GM19025 (cell line): Measurements from ENCODE around the gene OR9Q1.
"Not testable (repeated sequence)": the region's sequence is repeated elsewhere in the genome, so short reads cannot be mapped to it uniquely, and the experiment has no call there.

Experiments
- ATAC-seq: cut with Tn5 transposase; IDR thresholded peaks from one replicate; pipeline ENCODE4 v1.9.1; 2021; ENCODE audit warnings: mild to moderate bottlenecking, low read depth, moderate library complexity; ENCODE audit not compliant: unreplicated experiment

OR9Q1 gene

DNA sequence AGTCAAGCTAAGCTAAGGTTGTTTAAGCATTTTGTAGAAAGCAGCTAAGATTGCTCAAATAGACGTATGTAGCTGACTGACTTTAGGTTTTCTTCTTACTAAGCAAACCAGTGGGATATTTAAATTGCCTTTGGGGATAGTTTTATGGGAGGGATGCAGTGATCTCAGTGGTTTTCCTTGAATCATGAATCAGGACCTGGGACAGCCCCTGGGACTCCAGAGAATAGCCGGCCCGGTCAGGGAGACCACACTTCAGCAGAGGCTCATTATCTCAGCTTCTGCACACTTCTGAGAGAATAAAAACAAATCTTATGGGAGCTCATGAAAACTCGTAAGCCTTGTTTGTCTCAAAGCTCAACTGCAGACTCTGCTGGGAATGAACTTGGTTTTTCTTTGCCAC, 101.8 kb downstream of the OR9Q1 start, which contains the start of gene OR9I1:
OR9I1 (minus strand) TSS at position 62 of the 400 bp plus-strand sequence. CDS start 6,086 bp downstream, outside the sequence.
- no peak for ATAC-seq

DNA sequence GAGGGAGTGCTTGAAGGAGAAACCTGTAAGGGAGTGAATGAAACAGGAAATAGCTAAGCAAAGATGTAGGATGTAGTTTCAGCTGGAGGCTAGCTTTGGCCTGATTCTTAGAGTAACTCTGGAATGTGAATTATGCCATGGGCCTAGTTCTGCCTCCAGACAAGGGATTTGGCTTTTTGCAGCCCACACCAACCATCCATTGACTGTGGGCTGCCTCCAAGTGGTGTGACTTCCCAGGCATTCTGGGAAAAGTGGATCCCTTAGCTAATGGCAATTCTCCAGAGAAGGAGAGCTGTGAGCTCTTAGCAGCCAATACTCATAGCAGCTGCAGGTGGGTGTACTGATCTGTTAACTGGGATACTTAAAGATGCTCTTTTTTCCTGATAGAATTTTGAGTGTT, 103.7 kb downstream of the OR9Q1 start:
- no peak for ATAC-seq

DNA sequence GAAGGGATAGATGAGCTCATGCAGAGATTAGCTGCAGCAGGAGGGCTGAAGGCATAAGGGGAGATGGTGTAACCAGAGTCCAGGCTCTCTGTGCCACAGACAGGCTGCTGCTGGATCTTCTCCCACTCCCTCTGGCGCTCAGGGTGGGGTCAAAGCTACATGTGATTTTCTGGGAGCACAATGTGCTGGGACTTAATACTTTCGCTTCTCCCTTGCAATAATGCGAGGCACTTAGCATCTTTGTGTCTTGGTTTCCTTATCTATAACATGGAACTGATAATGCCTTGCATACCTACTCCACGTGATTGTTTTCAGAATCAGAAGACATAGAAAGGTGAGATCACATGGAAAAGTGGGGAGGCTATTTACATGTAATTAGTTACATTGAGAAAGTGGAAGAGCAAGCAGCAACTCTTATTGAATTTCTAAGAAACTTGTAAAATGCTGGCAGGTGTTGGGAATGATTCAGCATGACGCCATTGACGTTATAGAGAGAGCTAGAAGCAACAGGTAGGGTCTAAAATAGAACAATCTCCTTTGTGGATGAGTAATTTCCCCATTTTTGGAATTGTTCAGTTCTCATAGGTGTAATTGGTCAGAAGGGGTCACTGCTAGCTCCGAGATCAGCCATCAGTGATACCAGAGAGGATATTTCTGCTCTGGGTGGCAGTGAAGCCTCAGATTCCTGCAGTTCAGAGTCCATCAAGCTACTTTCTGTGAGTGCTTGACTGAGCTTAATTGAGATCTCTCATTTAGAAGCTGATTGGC, 109.8 kb downstream of the OR9Q1 start:
- no peak for ATAC-seq

DNA sequence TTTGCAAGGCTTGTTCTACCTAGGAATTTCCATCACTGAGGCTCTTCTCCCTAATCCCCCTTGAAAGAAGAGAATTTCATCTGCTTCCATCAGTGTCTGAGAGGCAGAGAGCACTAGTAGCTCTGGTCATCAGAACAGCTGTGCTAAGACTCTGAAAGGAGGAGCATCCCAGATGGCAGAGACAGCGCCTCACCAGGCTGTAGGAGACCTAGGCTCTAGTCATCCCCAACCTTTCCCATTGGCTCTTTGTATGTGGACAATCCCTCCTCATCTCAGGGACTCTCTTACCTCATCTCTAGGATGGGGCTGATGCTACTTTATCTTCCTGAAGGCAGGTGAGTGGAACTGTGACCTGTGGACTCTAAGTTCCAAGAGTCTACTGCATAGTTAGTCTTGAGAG, 110.5 kb downstream of the OR9Q1 start:
- no peak for ATAC-seq

DNA sequence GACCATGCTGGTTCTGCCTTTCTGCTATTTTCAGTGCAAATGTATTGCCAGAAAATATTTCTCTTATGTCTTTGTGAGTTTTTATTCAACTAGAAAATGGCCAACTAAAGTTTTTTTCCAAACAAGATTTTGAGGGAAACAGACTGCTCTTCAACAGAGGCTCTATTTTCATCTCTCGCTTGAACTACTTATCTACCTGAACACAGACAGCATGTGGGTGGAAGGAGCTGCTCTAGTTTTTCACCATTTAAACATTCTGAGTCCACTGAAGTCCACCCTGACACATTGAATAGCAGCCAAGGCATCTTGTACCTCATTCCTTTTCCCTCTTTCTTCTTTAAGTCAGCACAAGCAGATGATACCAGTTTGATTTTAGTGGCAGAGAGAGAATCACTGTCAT, 111.5 kb downstream of the OR9Q1 start:
- ATAC-seq: no peak

DNA sequence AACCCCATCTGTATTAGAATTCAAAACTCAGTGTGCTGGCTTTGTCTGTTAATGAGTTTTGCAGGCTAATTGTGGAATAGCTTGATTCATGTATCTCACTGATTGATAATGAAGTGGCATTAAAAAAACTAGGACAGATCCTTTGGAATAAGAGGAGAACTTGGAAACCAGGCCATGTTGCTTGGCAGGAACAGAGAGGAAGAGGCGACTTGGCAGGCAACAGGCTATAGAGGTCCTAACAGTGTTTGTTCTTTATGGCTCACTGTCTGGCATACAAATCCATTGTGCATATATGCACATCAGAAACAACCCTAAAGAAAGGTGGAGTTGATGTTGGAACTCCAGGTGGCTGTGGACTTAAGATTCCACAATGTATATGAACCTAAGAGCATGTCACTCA, 119.1 kb downstream of the OR9Q1 start:
- ATAC-seq: no peak

DNA sequence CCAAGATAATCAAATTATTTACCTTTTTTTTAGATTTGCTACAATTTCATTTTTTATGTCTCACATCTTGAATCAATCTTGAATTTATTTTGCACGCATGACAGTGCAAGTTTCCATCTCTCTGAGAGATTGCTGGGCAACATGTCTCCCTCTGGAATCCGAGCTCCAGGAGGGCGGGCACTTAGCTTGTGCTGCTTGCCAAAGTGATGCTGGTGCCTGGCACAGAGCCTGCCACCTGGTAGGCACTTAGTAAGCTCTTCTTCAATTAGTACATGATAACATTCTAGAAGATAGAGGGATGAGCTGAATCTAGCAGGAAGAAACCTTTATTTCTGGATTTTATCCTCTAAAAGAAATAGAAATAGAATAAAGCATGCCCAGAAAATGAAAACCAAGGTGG, 129.1 kb downstream of the OR9Q1 start:
- ATAC-seq: no peak

DNA sequence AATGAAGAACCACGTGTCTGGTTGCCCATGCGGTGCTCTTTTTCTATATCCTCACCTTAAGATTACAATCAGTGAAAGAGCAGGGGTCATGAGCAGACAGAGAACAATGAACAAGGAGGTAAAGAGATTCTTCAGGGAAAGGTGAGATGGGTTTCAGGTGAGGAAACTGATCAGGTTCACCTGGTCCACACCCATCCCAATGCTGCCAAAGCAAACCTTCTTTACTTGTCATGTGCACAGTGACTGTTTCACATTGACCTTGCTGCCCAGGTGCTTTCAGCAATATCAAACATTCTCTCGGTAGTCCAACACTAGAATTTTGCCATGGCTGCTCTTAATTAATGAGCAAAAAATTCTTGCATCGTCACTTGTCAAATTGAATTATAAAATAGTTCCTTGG, 140.7 kb downstream of the OR9Q1 start:
- ATAC-seq: no peak

DNA sequence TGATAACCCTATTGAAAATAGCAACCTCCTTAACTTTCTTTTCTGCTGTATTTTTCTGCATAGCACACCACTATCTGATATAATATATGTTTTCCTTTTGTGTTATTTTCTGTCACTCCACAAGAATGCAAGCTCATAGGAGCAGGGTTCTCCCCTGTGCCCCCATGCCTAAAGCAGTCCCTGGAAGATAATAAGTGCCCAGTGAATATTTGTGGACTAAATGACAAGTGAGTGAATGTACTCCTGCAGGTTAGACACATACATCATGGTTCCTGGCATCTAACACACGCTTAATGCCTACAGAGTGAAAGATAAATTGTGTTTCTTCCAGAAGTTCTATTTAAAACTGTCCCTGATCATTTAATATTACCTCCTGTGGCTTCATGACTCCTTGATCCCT, 141.3 kb downstream of the OR9Q1 start:
- ATAC-seq: no peak

DNA sequence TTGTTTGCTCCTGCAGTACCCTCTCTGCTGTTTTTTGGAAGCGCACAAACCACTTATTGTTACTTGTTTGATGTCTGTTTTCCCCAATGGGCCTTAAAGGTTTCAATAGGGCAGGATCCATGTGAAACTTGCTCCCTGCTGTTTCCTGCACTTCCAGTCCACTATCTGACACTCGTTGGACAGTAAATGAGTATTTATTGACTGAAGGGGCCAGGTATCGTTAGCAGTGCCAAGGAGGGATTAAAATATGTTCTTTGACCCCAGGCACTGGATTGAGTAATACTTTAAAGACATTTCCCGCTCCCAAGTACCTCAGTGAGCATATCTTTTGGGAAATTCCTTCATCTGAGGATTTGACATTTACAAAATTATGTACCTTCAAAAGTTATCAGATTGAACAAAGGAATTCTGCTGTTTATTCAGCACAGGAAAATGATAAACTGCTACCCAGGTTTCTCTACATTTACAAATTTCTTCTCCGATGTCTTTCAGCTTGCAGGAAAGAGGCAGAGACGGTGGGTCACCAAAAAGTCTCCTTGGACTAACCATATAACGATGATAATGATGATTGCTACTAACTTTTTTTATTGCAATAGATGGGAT, 141.9 kb downstream of the OR9Q1 start:
- no peak for ATAC-seq

DNA sequence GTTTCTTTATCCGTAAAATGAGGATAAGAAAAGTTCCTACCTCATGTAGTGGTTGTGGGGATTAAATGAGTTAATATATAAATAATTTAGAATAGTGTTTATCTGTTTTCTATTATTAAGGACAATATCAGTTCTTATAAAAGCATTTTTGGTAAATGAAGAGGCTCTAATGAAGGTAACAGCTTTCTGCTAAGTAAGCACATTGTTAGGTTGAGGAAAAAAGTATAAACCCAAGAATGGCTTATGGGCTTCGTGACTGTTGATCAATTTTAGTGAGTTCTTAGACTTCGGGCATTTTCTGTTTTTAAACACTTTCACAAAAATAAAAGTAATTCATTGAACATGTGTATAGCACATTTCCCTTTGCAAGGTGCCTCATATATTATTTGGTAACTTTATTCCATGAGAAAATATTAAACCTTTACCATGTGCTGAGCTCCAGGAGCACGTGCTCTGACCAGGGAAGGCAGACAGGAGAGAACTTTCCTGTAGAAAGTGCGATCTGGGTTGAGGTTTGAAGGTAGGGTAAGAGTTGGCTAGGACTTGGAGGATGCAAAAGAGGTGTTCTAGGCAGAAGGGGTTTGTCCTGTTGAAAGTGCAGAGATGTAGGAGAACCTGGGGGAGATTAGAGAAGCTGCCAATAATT, 153.9 kb downstream of the OR9Q1 start:
- ATAC-seq: no peak

DNA sequence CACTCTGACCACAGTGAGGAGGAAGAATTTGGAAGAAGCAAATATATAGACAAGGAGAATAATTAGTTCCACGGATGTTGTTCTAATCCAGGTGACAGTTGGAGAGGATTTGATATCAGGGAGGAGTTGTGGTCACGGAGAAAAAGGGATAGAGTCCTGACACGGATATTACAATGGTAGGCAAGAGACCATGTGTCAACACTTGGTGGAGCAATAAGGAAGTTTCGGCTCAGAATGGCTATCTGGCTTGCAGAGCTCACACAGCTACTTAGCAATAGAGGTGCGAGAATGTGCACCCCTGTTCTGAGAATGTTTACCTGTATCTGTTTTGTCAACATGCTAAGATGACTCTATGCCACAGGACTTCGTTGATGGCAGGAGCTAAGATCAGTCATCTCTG, 154.8 kb downstream of the OR9Q1 start:
- ATAC-seq: no peak

DNA sequence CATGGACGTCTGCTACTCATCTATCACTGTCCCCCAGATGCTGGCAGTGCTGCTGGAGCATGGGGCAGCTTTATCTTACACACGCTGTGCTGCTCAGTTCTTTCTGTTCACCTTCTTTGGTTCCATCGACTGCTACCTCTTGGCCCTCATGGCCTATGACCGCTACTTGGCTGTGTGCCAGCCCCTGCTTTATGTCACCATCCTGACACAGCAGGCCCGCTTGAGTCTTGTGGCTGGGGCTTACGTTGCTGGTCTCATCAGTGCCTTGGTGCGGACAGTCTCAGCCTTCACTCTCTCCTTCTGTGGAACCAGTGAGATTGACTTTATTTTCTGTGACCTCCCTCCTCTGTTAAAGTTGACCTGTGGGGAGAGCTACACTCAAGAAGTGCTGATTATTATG, 156.0 kb downstream of the OR9Q1 start:
- ATAC-seq: no peak

DNA sequence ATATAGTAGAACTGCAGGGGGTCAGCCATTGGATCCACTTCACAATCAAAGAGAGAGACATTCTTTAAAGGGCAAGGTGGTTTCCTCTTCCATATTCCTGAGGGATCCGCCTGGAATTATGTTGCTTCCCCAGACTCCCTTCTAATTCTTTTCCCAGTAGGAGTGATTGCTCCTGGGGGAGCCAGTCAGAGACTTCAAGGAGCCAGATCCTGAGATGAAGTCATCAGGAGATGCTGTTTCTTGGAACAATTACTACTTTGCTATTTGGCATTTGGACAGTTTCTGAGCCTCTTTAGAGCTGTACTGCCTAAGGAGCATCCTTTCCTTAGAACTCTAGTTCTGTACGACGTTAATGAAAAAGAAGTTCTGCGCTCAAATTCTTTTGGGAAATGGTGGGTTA, 163.3 kb downstream of the OR9Q1 start:
- no peak for ATAC-seq

DNA sequence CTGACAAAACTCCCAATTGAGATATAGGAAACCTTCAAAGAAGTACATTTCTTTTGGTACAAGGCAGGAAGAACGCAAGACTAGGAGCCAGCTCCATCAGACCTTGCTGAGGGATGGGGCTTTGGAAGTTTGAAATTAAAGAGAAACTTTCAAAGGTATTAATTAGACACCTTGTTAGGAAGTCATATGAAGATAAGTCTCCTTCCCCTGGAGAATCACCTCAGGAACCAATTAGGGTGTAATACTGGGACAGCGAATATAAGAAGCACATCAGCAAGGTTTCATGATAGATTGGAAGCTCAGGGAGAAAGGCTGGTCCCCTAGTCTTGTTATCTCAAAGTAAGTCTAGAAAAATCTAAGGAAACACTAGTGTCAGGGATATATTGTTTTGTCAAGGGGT, 165.1 kb downstream of the OR9Q1 start, which contains the start of gene OR9Q2:
OR9Q2 (plus strand) TSS at position 301 of the 400 bp plus-strand sequence. CDS start 1,421 bp downstream, outside the sequence.
- no peak for ATAC-seq

DNA sequence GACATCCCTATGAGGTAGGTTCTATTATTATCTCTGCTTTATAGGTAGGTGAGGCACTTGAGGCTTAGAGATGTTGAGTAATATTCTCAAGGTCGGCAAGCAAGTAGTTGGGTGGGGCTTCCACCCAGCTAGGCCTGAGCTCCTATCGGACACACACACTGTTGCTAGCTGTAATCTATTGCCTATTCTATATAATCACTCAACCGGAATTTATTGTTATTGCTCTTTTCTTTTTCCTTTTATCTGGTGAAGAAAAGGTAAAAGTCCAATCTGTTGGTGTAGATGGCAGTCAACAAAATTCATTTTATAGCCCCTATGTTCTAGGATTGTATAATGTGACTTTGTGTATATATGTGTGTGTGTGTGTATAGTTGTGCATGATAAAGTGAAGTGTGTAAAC, 168.5 kb downstream of the OR9Q1 start:
- ATAC-seq: no peak

DNA sequence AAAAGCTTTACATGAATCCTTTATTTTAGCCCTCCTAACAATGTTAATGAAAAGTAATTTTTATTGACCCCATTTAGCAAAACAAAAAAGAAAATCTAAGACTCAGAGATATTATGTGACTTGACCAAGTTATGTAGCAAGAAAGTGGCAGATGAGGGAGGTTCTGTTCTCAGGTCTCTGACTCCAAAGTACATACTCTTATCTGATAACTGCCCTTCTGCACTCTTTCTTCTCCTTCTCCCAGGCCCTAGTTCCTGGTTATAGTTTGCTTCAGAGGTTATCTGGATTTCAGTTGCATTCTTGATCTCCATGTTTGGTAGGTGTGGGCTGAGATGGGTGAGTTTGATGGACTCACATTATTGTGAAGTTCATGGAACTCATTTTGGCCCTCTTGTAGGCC, 169.7 kb downstream of the OR9Q1 start:
- no peak for ATAC-seq

DNA sequence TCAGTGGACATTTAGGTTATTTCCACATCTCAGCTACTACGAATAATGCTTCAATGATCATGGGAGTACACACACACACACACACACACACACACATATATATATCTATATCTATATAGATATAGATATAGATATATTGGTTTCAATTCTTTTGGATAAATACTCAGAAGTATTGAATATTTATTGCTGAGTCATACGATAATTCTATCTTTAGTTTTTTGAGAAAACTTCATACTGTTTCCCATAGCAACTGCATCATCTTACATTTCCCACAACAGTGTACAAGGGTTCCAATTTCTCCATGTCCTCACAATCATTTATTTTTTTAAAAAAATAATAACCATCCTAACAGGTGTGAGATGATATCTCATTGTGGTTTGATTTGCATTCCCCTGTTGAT, 172.3 kb downstream of the OR9Q1 start:
- no peak for ATAC-seq

DNA sequence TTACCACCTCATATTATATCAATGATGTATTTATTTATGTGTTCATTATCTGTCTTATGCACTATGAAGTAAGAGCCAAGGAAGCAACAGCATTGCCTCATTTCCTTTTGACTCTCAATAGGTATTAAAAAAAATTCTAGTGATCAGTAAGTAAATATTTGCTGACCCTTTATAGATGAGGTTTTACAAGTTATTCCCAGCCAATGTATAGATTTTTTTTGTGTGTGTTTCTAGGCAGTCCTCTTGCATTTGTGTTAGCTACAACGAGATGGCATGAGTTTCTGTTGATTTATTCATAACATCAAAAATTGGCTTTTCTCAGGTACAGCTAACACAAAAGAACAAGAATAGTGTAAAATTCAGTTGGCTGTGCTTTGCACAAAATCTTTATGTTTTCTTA, 175.6 kb downstream of the OR9Q1 start:
- no peak for ATAC-seq

DNA sequence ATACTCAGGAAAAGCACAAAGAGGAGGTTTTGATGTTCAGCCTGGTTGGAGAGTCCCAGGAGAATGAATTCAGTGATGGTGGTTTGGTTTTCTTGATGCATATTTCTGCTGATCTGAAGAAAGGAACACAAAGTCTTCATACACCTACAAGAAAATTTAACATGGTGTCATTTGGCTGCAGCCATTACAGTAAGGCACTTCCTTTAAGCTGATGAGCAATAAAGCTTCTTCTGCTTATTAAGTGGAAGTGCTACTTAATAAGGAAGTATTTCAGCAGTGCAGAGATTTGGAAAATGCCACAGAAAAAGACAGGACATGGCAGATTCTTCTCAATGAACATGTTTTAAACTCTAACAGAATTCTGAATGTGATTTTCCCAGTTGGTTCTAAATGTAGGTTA, 180.4 kb downstream of the OR9Q1 start, which contains the start of gene OR1S2:
OR1S2 (minus strand) TSS at position 101 of the 400 bp plus-strand sequence; CDS start at position 101, 0 bp downstream.
- no peak for ATAC-seq

DNA sequence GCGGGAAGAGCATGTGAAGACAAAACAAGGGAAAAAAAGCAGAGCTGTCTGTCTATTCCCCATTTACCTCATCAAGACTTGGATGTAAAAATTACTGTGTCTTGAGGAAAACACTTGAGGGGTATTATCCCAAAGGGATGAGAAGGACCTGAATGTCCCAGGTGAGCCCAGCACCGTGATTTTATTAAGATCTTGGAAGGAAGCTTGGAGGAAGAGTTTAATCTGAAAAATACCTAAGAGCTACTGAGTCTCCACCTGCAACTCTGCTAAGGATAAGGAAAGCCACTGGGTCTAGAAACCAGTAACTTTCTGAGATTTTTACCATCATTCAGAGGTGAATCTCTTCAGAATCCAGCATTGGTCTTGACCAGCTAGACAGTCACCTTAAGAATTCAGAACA, 188.7 kb downstream of the OR9Q1 start, which contains the start of gene OR1S1:
OR1S1 (plus strand) TSS at position 301 of the 400 bp plus-strand sequence.
- not testable (repeated sequence) for ATAC-seq
